Tibial artery (tissue), 4 donors: Measurements from ENCODE around the gene BICC1.

Experiments
- DNase-seq, 2 donors: peaks; one replicate each; pipeline ENCODE4 v3.0.0-alpha.2; 2019
- H3K27ac ChIP-seq, 2 donors: fragments of 200-600 bp; sonication (generic) in 1 of 2; 1 replicate in 1 of 2; 2 replicates in 1 of 2; pipeline ENCODE4 v1.5.1; 2018 to 2019; ENCODE audit warnings: mild to moderate bottlenecking in 1 of 2
- H3K27me3 ChIP-seq, 2 donors: fragments of 200-600 bp; sonication (generic) in 1 of 2; one replicate each; pipeline versions ENCODE4 v1.5.1 to v1.6.0; 2016 to 2019
- H3K36me3 ChIP-seq, 3 donors: fragments of 200-600 bp; sonication (generic) in 2 of 3; one replicate each; pipeline ENCODE4 v1.5.1; 2016 to 2019; ENCODE audit warnings: mild to moderate bottlenecking in 2 of 3
- H3K4me1 ChIP-seq, 4 donors: fragments of 200-600 bp; sonication (generic) in 2 of 4; 1 replicate in 3 of 4; 2 replicates in 1 of 4; pipeline ENCODE4 v1.5.1; 2016 to 2019
- H3K4me3 ChIP-seq, 2 donors: fragments of 200-600 bp; sonication (generic) in 1 of 2; 1 replicate in 1 of 2; 2 replicates in 1 of 2; pipeline ENCODE4 v1.5.1; 2018 to 2019; ENCODE audit warnings: mild to moderate bottlenecking in 2 of 2
- H3K9me3 ChIP-seq, 3 donors: fragments of 200-600 bp; sonication (generic) in 1 of 3; one replicate each; pipeline ENCODE4 v1.5.1; 2016 to 2019
- intact Hi-C: fragments of 100-400 bp; cut with DNase I; formaldehyde crosslinking; loops from one replicate; pipeline ENCODE4 v1.15.0; 2023; ENCODE audit warnings: low total_unique reads
- TF ChIP-seq, protein P1 (sequence below), 2 experiments: fragments of 200-600 bp in 1 of 2; fragments of 450-650 bp in 1 of 2; IDR thresholded peaks; one replicate each; pipeline ENCODE4 v1.5.1; 2017 to 2019; ENCODE audit warnings: antibody characterized with exemption in 2 of 2, mild to moderate bottlenecking in 1 of 2, moderate library complexity in 1 of 2

Gene BICC1

DNA sequence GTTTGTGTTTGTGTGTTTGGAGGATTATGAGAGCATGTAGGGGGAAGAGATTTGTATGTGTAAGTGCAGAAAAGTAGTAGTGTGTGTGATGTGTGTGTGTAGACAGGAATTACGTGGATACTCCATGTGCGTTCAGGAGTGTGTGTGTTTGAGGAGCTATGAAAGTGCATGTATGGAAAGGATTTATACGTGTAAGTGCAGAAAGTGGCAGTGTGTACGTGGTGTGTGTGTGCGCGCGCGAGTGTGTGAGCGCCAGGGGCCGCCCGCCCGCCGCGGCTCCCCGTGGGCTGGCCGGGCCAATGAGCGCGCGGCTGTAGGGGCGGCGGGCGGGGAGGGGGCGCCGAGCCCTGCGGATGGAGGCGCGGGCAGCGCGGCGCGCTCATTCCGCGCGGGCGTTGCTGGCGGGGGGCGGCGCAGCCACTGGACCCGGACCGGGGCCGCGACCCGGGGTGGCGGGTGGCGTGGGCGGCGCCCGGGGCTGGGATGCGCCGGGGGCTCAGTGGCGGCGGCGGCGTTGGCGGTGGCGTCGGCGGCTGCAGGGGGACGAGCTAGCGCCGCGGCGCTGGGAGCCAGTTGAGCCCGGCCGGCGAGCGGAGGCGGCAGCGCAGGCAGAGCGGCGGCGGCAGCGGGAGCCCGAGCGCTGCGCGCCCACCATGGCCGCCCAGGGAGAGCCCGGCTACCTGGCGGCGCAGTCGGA, at the start of gene BICC1:
TSS of gene BICC1 (plus strand) at position 382 of the 697 bp plus-strand sequence. CDS start at position 654, 272 bp downstream.
- DNase-seq = peak; percentile 43 to 75
- Histone ChIP-seq H3K4me3 (peak within 1 kb of the TSS; percentile 76 to 90), H3K27ac (peak within 1 kb of the TSS; percentile 75 to 78), H3K36me3 (no peaks in the 10 kb centered on the region), H3K9me3 (no peaks in the 10 kb centered on the region), H3K4me1 (peaks cover 0 to 11% (median 0%) of the 10 kb centered on the region in 4 donors), H3K27me3 (no peaks in the 10 kb centered on the region)
- TF ChIP-seq, protein P1, sequence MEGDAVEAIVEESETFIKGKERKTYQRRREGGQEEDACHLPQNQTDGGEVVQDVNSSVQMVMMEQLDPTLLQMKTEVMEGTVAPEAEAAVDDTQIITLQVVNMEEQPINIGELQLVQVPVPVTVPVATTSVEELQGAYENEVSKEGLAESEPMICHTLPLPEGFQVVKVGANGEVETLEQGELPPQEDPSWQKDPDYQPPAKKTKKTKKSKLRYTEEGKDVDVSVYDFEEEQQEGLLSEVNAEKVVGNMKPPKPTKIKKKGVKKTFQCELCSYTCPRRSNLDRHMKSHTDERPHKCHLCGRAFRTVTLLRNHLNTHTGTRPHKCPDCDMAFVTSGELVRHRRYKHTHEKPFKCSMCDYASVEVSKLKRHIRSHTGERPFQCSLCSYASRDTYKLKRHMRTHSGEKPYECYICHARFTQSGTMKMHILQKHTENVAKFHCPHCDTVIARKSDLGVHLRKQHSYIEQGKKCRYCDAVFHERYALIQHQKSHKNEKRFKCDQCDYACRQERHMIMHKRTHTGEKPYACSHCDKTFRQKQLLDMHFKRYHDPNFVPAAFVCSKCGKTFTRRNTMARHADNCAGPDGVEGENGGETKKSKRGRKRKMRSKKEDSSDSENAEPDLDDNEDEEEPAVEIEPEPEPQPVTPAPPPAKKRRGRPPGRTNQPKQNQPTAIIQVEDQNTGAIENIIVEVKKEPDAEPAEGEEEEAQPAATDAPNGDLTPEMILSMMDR (IDR thresholded peaks at IDR 0.05) = peak in 1 of 2 experiments; percentile 16
- intact Hi-C loops = loop anchor here (10.0 kb wide), 1 partner anchor 98 kb away; no protein-coding TSS in a partner anchor

- H3K4me3 ChIP-seq = no peak overlapping the region
- peaks cover 0 to 19% (median 9%) of the 10 kb centered on the region in 4 donors for H3K4me1 ChIP-seq
- no peak for DNase-seq
- TF ChIP-seq, protein P1 (IDR thresholded peaks at IDR 0.05) = no peak
- H3K27ac ChIP-seq = no peak overlapping the region
- H3K36me3 ChIP-seq = no peaks in the 10 kb centered on the region
- intact Hi-C loops = no loop called here
- H3K9me3 ChIP-seq = no peaks in the 10 kb centered on the region
- H3K27me3 ChIP-seq = no peaks in the 10 kb centered on the region
These were observed 47.7 kb upstream of the BICC1 start for GRCh38 chr10:58464956-58465355.

GRCh38 chr10:58465629-58466028, 47.0 kb upstream of the BICC1 start:
- H3K36me3 ChIP-seq = no peaks in the 10 kb centered on the region
- no peaks in the 10 kb centered on the region for H3K27me3 ChIP-seq
- no peak overlapping the region for H3K4me3 ChIP-seq
- H3K4me1 ChIP-seq = peaks cover 0 to 20% (median 9%) of the 10 kb centered on the region in 4 donors
- intact Hi-C loops = no loop called here
- H3K9me3 ChIP-seq = no peaks in the 10 kb centered on the region
- TF ChIP-seq, protein P1 (IDR thresholded peaks at IDR 0.05) = no peak
- no peak for DNase-seq
- H3K27ac ChIP-seq = no peak overlapping the region

DNA sequence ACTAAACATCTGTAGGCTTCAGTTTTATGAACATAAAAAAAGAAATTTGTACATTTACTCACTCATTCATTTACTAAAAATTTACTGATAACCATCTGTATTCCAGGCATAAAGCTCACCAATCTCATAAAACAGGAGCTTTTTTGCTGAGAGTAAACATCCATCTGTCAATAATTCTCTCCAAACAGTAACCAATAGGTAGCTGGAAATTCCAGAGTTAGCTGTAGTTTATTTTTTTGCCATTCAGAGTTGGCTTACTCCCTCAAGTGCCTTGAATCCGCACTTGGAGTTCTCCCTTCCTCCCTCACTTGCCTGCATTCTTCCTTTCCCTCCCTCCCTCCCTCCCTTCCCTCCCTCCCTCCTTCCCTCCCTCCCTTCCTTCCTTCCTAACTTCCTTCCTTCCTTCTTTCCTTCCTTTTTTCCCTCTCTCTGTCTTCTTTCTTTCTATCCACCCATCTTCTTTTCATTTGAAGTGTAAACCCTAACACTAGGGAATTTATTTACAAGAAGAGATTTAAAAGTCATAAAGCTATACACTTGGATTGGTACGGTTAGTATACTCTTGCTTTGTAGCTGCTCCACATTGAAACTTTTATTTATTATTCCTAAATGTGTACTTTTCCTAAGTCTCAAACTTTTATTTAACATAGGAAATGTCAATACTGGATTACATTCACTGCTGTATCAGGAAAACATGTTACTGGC, 44.6 kb upstream of the BICC1 start:
- intact Hi-C loops = no loop called here
- H3K4me3 ChIP-seq = no peak overlapping the region
- TF ChIP-seq, protein P1 (IDR thresholded peaks at IDR 0.05) = no peak
- H3K27me3 ChIP-seq = no peaks in the 10 kb centered on the region
- peaks cover 0 to 25% (median 9%) of the 10 kb centered on the region in 4 donors for H3K4me1 ChIP-seq
- H3K36me3 ChIP-seq = no peaks in the 10 kb centered on the region
- H3K9me3 ChIP-seq = no peaks in the 10 kb centered on the region
- H3K27ac ChIP-seq = peak overlapping the region in 1 of 2 donors; percentile 6
- no peak for DNase-seq

GRCh38 chr10:58473976-58474375, 38.7 kb upstream of the BICC1 start:
- H3K4me3 ChIP-seq = no peak overlapping the region
- no peak for DNase-seq
- H3K27ac ChIP-seq = peak overlapping the region; percentile 68 to 82
- no peaks in the 10 kb centered on the region for H3K36me3 ChIP-seq
- TF ChIP-seq, protein P1 (IDR thresholded peaks at IDR 0.05) = no peak
- no peaks in the 10 kb centered on the region for H3K27me3 ChIP-seq
- intact Hi-C loops = no loop called here
- peaks cover 0 to 63% (median 22%) of the 10 kb centered on the region in 4 donors for H3K4me1 ChIP-seq
- H3K9me3 ChIP-seq = no peaks in the 10 kb centered on the region
